ENCODE measurements around the gene LAD1.

The LAD1 gene

GRCh38 chr1:201404055-201404454 is 4.9 kb upstream of the LAD1 start:
- Histone ChIP-seq H3K79me2 (ENCODE audit: insufficient read depth, low read length) (no peaks in the 10 kb centered on the region), H3K4me1 (ENCODE audit: insufficient read depth, low read length, poor library complexity, severe bottlenecking) (no peaks in the 10 kb centered on the region), H3K4me3 (ENCODE audit: low read length, poor library complexity, severe bottlenecking) (no peak overlapping the region), H3F3A (ENCODE audit: low read depth) (no peaks in the 10 kb centered on the region), H4K20me1 (ENCODE audit: insufficient read depth, low read length, poor library complexity, severe bottlenecking) (no peaks in the 10 kb centered on the region), H3K9me2 (replicated peaks; ENCODE audit: low read depth, low read length) (no peaks in the 10 kb centered on the region), H3K27me3 (ENCODE audit: insufficient read depth, low read length, poor library complexity, severe bottlenecking) (no peaks in the 10 kb centered on the region), H3K9me3 (ENCODE audit: insufficient read depth, low read depth, low read length) (no peaks in the 10 kb centered on the region), H3K36me3 (ENCODE audit: insufficient read depth, low read length) (no peaks in the 10 kb centered on the region), H3K4me2 (ENCODE audit: low read depth, low read length, poor library complexity, severe bottlenecking) (no peak overlapping the region), H3K9ac (ENCODE audit: low read depth, low read length, poor library complexity, severe bottlenecking) (no peak overlapping the region), H2AFZ (ENCODE audit: low read length) (no peak overlapping the region)
- TF ChIP-seq CTCF (conservative IDR thresholded peaks at IDR 0.05; ENCODE audit: low read length), result no peak
- TF ChIP-seq EZH2phosphoT487 (IDR thresholded peaks at IDR 0.05; ENCODE audit: borderline replicate concordance), result no peak

- Histone ChIP-seq H3K4me1 (ENCODE audit: insufficient read depth, low read length, poor library complexity, severe bottlenecking) (no peaks in the 10 kb centered on the region), H4K20me1 (ENCODE audit: insufficient read depth, low read length, poor library complexity, severe bottlenecking) (no peaks in the 10 kb centered on the region), H2AFZ (ENCODE audit: low read length) (no peak overlapping the region), H3K79me2 (ENCODE audit: insufficient read depth, low read length) (no peaks in the 10 kb centered on the region), H3K9me2 (replicated peaks; ENCODE audit: low read depth, low read length) (no peaks in the 10 kb centered on the region), H3K4me2 (ENCODE audit: low read depth, low read length, poor library complexity, severe bottlenecking) (no peak overlapping the region), H3K9ac (ENCODE audit: low read depth, low read length, poor library complexity, severe bottlenecking) (no peak overlapping the region), H3K36me3 (ENCODE audit: insufficient read depth, low read length) (no peaks in the 10 kb centered on the region), H3K4me3 (ENCODE audit: low read length, poor library complexity, severe bottlenecking) (no peak overlapping the region), H3K27me3 (ENCODE audit: insufficient read depth, low read length, poor library complexity, severe bottlenecking) (no peaks in the 10 kb centered on the region), H3K9me3 (ENCODE audit: insufficient read depth, low read depth, low read length) (no peaks in the 10 kb centered on the region), H3F3A (ENCODE audit: low read depth) (no peaks in the 10 kb centered on the region)
- TF ChIP-seq CTCF (conservative IDR thresholded peaks at IDR 0.05; ENCODE audit: low read length) (no peak), EZH2phosphoT487 (IDR thresholded peaks at IDR 0.05; ENCODE audit: borderline replicate concordance) (no peak)
These were observed 4.2 kb upstream of the LAD1 start for GRCh38 chr1:201403359-201403758.

GRCh38 chr1:201401700-201402099 is 2.6 kb upstream of the LAD1 start:
- TF ChIP-seq EZH2phosphoT487 (IDR thresholded peaks at IDR 0.05; ENCODE audit: borderline replicate concordance) (no peak), CTCF (conservative IDR thresholded peaks at IDR 0.05; ENCODE audit: low read length) (no peak)
- H3K36me3 ChIP-seq (ENCODE audit: insufficient read depth, low read length), result no peaks in the 10 kb centered on the region

More at GRCh38 chr1:201401700-201402099, 2.6 kb upstream of the LAD1 start:
- H3K4me2 ChIP-seq (ENCODE audit: low read depth, low read length, poor library complexity, severe bottlenecking), result no peak overlapping the region
- H3K9me3 ChIP-seq (ENCODE audit: insufficient read depth, low read depth, low read length), result no peaks in the 10 kb centered on the region
- H3K79me2 ChIP-seq (ENCODE audit: insufficient read depth, low read length), result no peaks in the 10 kb centered on the region
- H3K4me3 ChIP-seq (ENCODE audit: low read length, poor library complexity, severe bottlenecking), result no peak overlapping the region
- no peaks in the 10 kb centered on the region for H3K4me1 ChIP-seq (ENCODE audit: insufficient read depth, low read length, poor library complexity, severe bottlenecking)
- no peaks in the 10 kb centered on the region for H3K27me3 ChIP-seq (ENCODE audit: insufficient read depth, low read length, poor library complexity, severe bottlenecking)
- H3F3A ChIP-seq (ENCODE audit: low read depth), result no peaks in the 10 kb centered on the region
- H3K9me2 ChIP-seq (replicated peaks; ENCODE audit: low read depth, low read length), result no peaks in the 10 kb centered on the region
- H3K9ac ChIP-seq (ENCODE audit: low read depth, low read length, poor library complexity, severe bottlenecking), result no peak overlapping the region
- no peak overlapping the region for H2AFZ ChIP-seq (ENCODE audit: low read length)
- no peaks in the 10 kb centered on the region for H4K20me1 ChIP-seq (ENCODE audit: insufficient read depth, low read length, poor library complexity, severe bottlenecking)
